ENCODE data around the gene EXOC6. TPM values are rescaled to one million over a fixed set of nuclear protein-coding genes. Genes with fewer than 3 reads are reported as not detected.
A peak's percentile ranks its signal among the peaks of the same experiment; 100 is the strongest.

The EXOC6 gene
- total and polyA plus RNA-seq, 2 of the 13 experiments (the other 11 are each of a cell fraction or from before 2014, with no cell fraction given): 22.2 to 29.2 TPM

- TF ChIP-seq ZNF142 (CRISPR knock-in tag; IDR thresholded peaks at IDR 0.05) (no peak), ZNF546 (CRISPR knock-in tag; conservative IDR thresholded peaks at IDR 0.05) (no peak), CEBPG (CRISPR knock-in tag; IDR thresholded peaks at IDR 0.05) (peak; percentile 93), ZNF205 (CRISPR knock-in tag; IDR thresholded peaks at IDR 0.05) (no peak), IRX3 (CRISPR knock-in tag; IDR thresholded peaks at IDR 0.05; ENCODE audit: borderline replicate concordance, low read depth) (no peak), NCOA2 (CRISPR knock-in tag; IDR thresholded peaks at IDR 0.05) (0 out of 2 replicates have a peak, but pooled peaks have one; percentile 20), SALL2 (CRISPR knock-in tag; IDR thresholded peaks at IDR 0.05) (no peak), ATF5 (CRISPR knock-in tag; IDR thresholded peaks at IDR 0.05; ENCODE audit: low read depth) (no peak), SP5 (CRISPR knock-in tag; IDR thresholded peaks at IDR 0.05; ENCODE audit: borderline replicate concordance, low read depth) (0 out of 2 replicates have a peak, but pooled peaks have one; percentile 14), NR1H2 (CRISPR knock-in tag; IDR thresholded peaks at IDR 0.05; ENCODE audit: borderline replicate concordance, low read depth) (no peak), RXRB (CRISPR knock-in tag; IDR thresholded peaks at IDR 0.05; ENCODE audit: borderline replicate concordance) (peak; percentile 79; the same call in 1 of the 2 replicates), SOX13 (IDR thresholded peaks at IDR 0.05) (no peak), SOX13 (CRISPR knock-in tag; conservative IDR thresholded peaks at IDR 0.05 in 1 of 2, IDR thresholded peaks at IDR 0.05 in 1 of 2) (0 out of 4 replicates have a peak, but pooled peaks of 1 of the 2 experiments have one; percentile 34), SOX5 (CRISPR knock-in tag; IDR thresholded peaks at IDR 0.05; ENCODE audit: borderline replicate concordance) (peak; percentile 56), RFXANK (CRISPR knock-in tag; IDR thresholded peaks at IDR 0.05) (no peak), HNRNPK (IDR thresholded peaks at IDR 0.05; ENCODE audit: low read depth, low read length, poor library complexity, severe bottlenecking) (no peak)
- TF ChIP-seq, protein P1, sequence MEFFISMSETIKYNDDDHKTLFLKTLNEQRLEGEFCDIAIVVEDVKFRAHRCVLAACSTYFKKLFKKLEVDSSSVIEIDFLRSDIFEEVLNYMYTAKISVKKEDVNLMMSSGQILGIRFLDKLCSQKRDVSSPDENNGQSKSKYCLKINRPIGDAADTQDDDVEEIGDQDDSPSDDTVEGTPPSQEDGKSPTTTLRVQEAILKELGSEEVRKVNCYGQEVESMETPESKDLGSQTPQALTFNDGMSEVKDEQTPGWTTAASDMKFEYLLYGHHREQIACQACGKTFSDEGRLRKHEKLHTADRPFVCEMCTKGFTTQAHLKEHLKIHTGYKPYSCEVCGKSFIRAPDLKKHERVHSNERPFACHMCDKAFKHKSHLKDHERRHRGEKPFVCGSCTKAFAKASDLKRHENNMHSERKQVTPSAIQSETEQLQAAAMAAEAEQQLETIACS (CRISPR knock-in tag; IDR thresholded peaks at IDR 0.05): no peak
- TF ChIP-seq, protein P2, sequence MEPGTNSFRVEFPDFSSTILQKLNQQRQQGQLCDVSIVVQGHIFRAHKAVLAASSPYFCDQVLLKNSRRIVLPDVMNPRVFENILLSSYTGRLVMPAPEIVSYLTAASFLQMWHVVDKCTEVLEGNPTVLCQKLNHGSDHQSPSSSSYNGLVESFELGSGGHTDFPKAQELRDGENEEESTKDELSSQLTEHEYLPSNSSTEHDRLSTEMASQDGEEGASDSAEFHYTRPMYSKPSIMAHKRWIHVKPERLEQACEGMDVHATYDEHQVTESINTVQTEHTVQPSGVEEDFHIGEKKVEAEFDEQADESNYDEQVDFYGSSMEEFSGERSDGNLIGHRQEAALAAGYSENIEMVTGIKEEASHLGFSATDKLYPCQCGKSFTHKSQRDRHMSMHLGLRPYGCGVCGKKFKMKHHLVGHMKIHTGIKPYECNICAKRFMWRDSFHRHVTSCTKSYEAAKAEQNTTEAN (CRISPR knock-in tag; conservative IDR thresholded peaks at IDR 0.05): no peak
- TF ChIP-seq, protein P3, sequence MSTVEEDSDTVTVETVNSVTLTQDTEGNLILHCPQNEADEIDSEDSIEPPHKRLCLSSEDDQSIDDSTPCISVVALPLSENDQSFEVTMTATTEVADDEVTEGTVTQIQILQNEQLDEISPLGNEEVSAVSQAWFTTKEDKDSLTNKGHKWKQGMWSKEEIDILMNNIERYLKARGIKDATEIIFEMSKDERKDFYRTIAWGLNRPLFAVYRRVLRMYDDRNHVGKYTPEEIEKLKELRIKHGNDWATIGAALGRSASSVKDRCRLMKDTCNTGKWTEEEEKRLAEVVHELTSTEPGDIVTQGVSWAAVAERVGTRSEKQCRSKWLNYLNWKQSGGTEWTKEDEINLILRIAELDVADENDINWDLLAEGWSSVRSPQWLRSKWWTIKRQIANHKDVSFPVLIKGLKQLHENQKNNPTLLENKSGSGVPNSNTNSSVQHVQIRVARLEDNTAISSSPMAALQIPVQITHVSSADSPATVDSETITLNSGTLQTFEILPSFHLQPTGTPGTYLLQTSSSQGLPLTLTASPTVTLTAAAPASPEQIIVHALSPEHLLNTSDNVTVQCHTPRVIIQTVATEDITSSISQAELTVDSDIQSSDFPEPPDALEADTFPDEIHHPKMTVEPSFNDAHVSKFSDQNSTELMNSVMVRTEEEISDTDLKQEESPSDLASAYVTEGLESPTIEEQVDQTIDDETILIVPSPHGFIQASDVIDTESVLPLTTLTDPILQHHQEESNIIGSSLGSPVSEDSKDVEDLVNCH (CRISPR knock-in tag; IDR thresholded peaks at IDR 0.05): no peak
Measured at GRCh38 chr10:92847202-92847864, 987 bp upstream of the EXOC6 start (continued).
